Mucosa of descending colon (tissue), 3 donors: ENCODE measurements around the gene TMCC2. TPM values are rescaled to one million over a fixed set of nuclear protein-coding genes. Genes with fewer than 3 reads are reported as not detected.

Experiments
- ATAC-seq: fragments of 200-7000 bp; cut with Tn5 transposase; one replicate; pipeline ENCODE4 v1.9.1; 2020; ENCODE audit warnings: mild to moderate bottlenecking, moderate library complexity
- DNase-seq, 3 donors: peaks; one replicate each; pipeline ENCODE4 v3.0.0-alpha.2; 2020
- H3K36me3 ChIP-seq: fragments of 200-600 bp; one replicate; pipeline ENCODE4 v1.8.0; 2021; ENCODE audit warnings: low read depth, mild to moderate bottlenecking
- H3K4me1 ChIP-seq: fragments of 200-600 bp; one replicate; pipeline ENCODE4 v1.8.0; 2021; ENCODE audit warnings: low read depth, mild to moderate bottlenecking
- H3K4me3 ChIP-seq: fragments of 200-600 bp; one replicate; pipeline ENCODE4 v1.8.0; 2021; ENCODE audit warnings: mild to moderate bottlenecking
- H3K9me3 ChIP-seq: fragments of 200-600 bp; one replicate; pipeline ENCODE4 v1.8.0; 2021; ENCODE audit warnings: mild to moderate bottlenecking
- intact Hi-C, 2 donors: fragments of 100-400 bp; cut with DNase I in 1 of 2; cut with micrococcal nuclease in 1 of 2; formaldehyde crosslinking; loops; one replicate each; pipeline versions ENCODE4 v1.11.0 to v1.11.1; 2022; cut with DNase I, micrococcal nuclease
- total RNA-seq, 3 donors: library from RNA; stranded (reverse); fragmentation: NEBNext Ultra II Directional in 2 of 3; extraction: Animal tissue kit (Norgen Biotek cat#: 25700) in 2 of 3; gene quantifications; one replicate each; pipeline versions ENCODE4 v1.2.1 to v1.2.4, GENCODE V29; 2021 to 2023
- TF ChIP-seq, protein P1 (sequence below): fragments of 200-600 bp; IDR thresholded peaks from one replicate; pipeline ENCODE4 v1.8.0; 2022; ENCODE audit warnings: antibody characterized with exemption, mild to moderate bottlenecking
- donor health status: DM: no; HTN: no; CAD: no; lungs with moderate emphysema.
- donor health status: DM: no; HTN: no; CAD: no.
- donor health status: DM: no; HTN: yes; CAD: no.

Gene TMCC2
- total RNA-seq, 3 donors from 2014 or later, result 0.27 to 5.1 (median 0.29) TPM

DNA sequence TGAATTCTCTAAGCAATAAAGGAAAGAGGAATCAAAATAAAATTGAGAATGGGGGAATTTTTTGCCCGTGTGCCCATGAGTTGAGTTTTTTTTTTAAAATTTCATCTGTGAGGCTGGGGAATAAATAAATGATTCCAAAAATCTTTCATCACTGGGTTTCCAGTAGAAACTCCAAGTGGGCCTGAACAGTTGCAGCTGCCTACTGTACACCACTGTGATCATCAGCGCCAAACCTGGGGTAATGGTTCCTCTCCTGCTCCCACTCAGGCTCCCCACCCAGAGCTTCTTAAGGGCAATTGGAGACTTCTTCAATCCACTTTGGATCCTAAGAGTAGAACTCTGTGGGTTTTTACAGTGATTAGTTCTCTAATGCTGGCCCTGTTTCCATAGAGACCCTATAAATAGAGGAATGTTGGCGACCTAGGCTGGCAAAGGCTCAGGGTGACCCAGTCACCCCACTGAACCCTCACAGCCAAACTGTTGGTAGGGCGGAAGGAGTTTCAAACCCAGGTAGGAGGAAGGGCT, 9.3 kb downstream of the TMCC2 start:
- Histone ChIP-seq H3K9me3 (no peaks in the 10 kb centered on the region), H3K36me3 (no peaks in the 10 kb centered on the region), H3K4me1 (no peaks in the 10 kb centered on the region), H3K4me3 (no peak overlapping the region)
- no peak for ATAC-seq
- TF ChIP-seq, protein P1, sequence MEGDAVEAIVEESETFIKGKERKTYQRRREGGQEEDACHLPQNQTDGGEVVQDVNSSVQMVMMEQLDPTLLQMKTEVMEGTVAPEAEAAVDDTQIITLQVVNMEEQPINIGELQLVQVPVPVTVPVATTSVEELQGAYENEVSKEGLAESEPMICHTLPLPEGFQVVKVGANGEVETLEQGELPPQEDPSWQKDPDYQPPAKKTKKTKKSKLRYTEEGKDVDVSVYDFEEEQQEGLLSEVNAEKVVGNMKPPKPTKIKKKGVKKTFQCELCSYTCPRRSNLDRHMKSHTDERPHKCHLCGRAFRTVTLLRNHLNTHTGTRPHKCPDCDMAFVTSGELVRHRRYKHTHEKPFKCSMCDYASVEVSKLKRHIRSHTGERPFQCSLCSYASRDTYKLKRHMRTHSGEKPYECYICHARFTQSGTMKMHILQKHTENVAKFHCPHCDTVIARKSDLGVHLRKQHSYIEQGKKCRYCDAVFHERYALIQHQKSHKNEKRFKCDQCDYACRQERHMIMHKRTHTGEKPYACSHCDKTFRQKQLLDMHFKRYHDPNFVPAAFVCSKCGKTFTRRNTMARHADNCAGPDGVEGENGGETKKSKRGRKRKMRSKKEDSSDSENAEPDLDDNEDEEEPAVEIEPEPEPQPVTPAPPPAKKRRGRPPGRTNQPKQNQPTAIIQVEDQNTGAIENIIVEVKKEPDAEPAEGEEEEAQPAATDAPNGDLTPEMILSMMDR, result no peak
- intact Hi-C loops, result no loop called here
- DNase-seq, result no peak

DNA sequence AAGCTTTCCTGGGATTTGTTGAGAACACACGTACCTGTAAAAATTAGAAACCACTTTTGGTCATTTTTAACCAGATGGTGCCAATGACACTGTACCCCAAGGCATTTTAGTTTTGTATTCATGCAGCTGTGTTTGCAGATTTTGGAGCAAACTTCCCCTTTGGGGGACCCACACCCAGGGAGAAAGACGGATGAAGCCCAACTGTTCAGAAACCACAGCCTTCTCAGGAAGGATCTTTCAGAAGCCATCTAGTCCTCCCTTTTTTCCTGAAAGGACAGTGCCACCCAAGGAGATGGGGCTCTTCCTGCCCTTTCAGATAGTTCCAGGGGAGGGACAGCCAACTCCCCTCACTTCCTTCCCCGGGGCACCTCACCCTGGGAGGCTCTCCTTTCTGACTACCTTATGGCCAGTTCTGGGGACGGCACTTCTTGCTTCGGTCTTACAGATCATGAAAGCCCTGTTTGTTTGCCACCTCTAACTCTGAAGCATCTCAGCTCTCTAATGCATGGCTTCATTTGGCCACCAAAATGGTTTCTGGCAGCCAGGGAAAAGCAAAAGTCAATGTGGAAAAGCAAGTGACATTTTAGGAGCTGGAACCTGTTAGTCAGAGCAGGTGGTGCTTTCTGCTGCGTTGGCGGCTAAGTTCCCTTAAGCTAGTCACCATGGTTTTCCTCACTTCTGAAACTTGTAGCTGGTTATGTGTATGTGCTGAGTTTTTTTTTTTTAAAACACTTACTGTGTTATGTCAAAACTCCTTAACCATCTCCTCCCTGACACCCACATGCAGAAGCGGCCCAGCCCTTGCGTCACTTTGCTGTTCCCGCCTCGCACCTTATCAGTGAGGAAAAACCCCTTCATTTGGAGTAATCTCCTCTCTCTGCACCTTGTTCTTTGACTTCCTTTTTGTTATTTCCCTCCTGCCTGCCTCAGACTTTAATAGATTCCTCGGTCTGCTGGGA, 10.1 kb downstream of the TMCC2 start:
- no peaks in the 10 kb centered on the region for H3K4me1 ChIP-seq
- ATAC-seq (no peak), DNase-seq (no peak)
- H3K9me3 ChIP-seq, result no peaks in the 10 kb centered on the region
- TF ChIP-seq, protein P1, result no peak
- no peaks in the 10 kb centered on the region for H3K36me3 ChIP-seq
- intact Hi-C loops, result no loop called here
- H3K4me3 ChIP-seq, result no peak overlapping the region

DNA sequence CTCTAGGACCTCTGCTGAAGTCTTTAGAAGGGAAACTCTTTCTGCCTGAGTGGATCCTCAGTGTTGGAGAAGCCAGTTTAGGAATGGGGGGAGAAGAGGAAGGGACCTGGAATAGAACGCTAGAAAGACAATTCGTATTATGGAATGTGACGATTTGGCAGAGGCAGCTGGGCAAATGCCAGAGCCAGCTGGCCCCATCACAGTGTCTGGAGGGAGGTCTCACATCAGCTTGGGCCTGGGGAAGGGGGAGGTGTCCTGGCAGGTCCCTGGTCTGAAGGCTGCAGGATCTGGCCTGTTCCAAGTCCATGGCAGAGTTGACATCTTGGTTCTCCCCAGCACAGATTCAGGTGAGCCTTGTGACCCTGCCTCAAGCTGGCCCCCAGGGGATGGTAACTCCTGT, 11.3 kb downstream of the TMCC2 start:
- no peaks in the 10 kb centered on the region for H3K4me1 ChIP-seq
- intact Hi-C loops, result no loop called here
- no peak for ATAC-seq

DNA sequence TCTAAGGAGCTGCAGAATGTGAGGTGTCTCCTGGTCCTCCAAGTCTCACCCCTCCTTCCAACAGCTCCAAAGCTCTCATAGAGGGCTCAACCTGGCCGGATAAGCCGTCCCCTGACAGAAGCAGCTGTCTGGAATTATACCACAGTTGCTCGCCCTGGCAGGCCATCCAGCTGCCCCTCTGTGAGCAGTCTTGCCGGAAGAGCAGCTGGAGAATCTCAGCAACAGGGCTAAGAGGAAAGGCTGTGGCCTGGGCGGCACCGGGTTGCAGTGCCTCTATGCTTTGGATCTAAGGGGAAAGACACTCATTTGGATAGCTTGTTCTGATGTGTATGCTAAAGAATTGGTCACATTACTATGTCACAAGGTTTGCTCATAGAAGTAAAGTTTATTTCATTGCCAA, 12.4 kb downstream of the TMCC2 start:
- intact Hi-C loops, result no loop called here
- Histone ChIP-seq H3K9me3 (no peaks in the 10 kb centered on the region), H3K36me3 (no peaks in the 10 kb centered on the region), H3K4me1 (no peaks in the 10 kb centered on the region), H3K4me3 (no peak overlapping the region)
- TF ChIP-seq, protein P1, result no peak
- DNase-seq (no peak), ATAC-seq (no peak)

More for the DNA sequence above, 11.3 kb downstream of the TMCC2 start:
- H3K36me3 ChIP-seq, result no peaks in the 10 kb centered on the region
- TF ChIP-seq, protein P1, result no peak
- no peaks in the 10 kb centered on the region for H3K9me3 ChIP-seq
- no peak overlapping the region for H3K4me3 ChIP-seq
- no peak for DNase-seq

DNA sequence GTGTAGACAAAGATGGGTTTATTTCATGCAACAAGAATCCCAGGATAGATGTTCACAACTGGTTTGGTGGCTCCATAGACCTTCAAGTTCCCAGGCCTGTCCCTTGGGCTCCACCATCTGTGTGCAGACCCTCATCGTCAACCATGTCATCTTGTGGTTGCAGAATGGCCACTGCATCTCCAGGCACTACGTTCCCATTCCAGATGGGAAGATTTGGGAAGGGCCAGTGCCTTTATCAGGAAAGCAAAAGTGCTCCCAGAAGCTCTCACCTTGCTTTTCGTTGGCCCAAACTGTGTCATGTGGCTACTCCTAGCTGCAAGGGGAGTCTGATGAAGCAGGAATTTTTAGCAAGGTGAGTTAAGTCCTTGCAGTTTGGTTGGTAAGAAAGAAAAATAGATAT, 12.8 kb downstream of the TMCC2 start:
- Histone ChIP-seq H3K36me3 (no peaks in the 10 kb centered on the region), H3K4me3 (no peak overlapping the region), H3K4me1 (no peaks in the 10 kb centered on the region), H3K9me3 (no peaks in the 10 kb centered on the region)
- no peak for ATAC-seq
- TF ChIP-seq, protein P1, result no peak
- DNase-seq, result no peak
- intact Hi-C loops, result no loop called here
